K562 (cell line): ENCODE data around the gene USP4. TPM values are rescaled to one million over a fixed set of nuclear protein-coding genes. Genes with fewer than 3 reads are reported as not detected.

Experiments used
- CBX1 ChIP-seq: sonication (generic); IDR thresholded peaks from 2 replicates; pipeline ENCODE4 v1.6.1; 2016; ENCODE audit warnings: antibody characterized with exemption, low read depth, mild to moderate bottlenecking
- HMG20A ChIP-seq: fragments of 450-650 bp; formaldehyde crosslinking; conservative IDR thresholded peaks from 2 replicates; pipeline ENCODE4 v1.4.0; 2020; ENCODE audit warnings: mild to moderate bottlenecking, mixed read lengths
- HNRNPLL ChIP-seq: fragments of 200-400 bp; formaldehyde crosslinking; IDR thresholded peaks from 2 replicates; pipeline ENCODE4 v1.6.1; 2017; ENCODE audit warnings: low read length, low read depth, mild to moderate bottlenecking; ENCODE audit not compliant: poor library complexity, severe bottlenecking
- HOMEZ ChIP-seq: fragments of 250-450 bp; sonication (Bioruptor Pico); IDR thresholded peaks from 2 replicates; pipeline ENCODE4 v1.4.0; 2020; ENCODE audit warnings: mild to moderate bottlenecking, moderate library complexity
- IRF1 ChIP-seq: sonication (generic); formaldehyde crosslinking; IDR thresholded peaks from 2 replicates; pipeline ENCODE4 v1.8.0; 2022; ENCODE audit warnings: missing genetic modification reagents, mild to moderate bottlenecking, borderline replicate concordance
- JUND ChIP-seq, 2 experiments: IDR thresholded peaks; 2 replicates in 1 of 2; 3 replicates in 1 of 2; pipeline ENCODE4 v1.6.1; 2011; ENCODE audit warnings: borderline replicate concordance in 2 of 2, low read depth in 2 of 2, low read length in 2 of 2, improper control_type of control experiment in 1 of 2, missing biosample characterization in 1 of 2, missing genetic modification characterization in 1 of 2, missing genetic modification reagents in 1 of 2
- MCM2 ChIP-seq: fragments of 450-650 bp; IDR thresholded peaks from 2 replicates; pipeline ENCODE4 v1.6.1; 2017; ENCODE audit warnings: low read depth, mild to moderate bottlenecking
- NFE2 ChIP-seq: IDR thresholded peaks from 2 replicates; pipeline ENCODE4 v1.6.1; 2014; ENCODE audit warnings: antibody characterized with exemption, low read depth
- POLR2AphosphoS5 ChIP-seq: IDR thresholded peaks from 2 replicates; pipeline ENCODE4 v1.6.1; 2011; ENCODE audit warnings: mild to moderate bottlenecking, low read depth, low read length, moderate library complexity; ENCODE audit not compliant: control insufficient read depth, insufficient read depth
- PREB ChIP-seq: sonication (generic); formaldehyde crosslinking; IDR thresholded peaks from 2 replicates; pipeline ENCODE4 v1.8.1; 2023; ENCODE audit warnings: mild to moderate bottlenecking, missing genetic modification reagents
- PRPF4 ChIP-seq: fragments of 200-400 bp; formaldehyde crosslinking; IDR thresholded peaks from one replicate; pipeline ENCODE4 v1.6.1; 2017; ENCODE audit warnings: low read length, low read depth, mild to moderate bottlenecking; ENCODE audit not compliant: insufficient read depth, poor library complexity, severe bottlenecking
- polyA plus RNA-seq, 8 experiments: library from polyadenylated mRNA; depleted of rRNA in 4 of 8; stranded (reverse) in 5 of 8; unstranded in 3 of 8; fragments of >200 nt; fragmentation: Nextera tagmentation in 2 of 8; fragmentation: Illumina TruSeq in 1 of 8; extraction: Ambion mirVana in 2 of 8; extraction: Trizol in 1 of 8; gene quantifications; 2 replicates each; pipeline versions ENCODE4 v1.2.1 to v1.2.3, GENCODE V29; 2011 to 2014; ENCODE audit warnings: inconsistent platforms in 1 of 8, missing spikeins in 1 of 8
- total RNA-seq, 7 experiments: library from RNA; depleted of rRNA in 6 of 7; stranded (reverse); fragments of >200 nt in 6 of 7; fragmentation: Illumina TruSeq in 2 of 7; extraction: Trizol in 2 of 7; gene quantifications; 2 replicates each; pipeline versions ENCODE4 v1.2.1 to v1.2.3, GENCODE V29; 2011 to 2021; ENCODE audit warnings: low replicate concordance in 1 of 7
- TF ChIP-seq, protein P1 (sequence below), 2 experiments: fragments of 450-650 bp; formaldehyde crosslinking in 1 of 2; IDR thresholded peaks; 2 replicates each; pipeline versions ENCODE4 v1.4.0 to v1.6.1; 2014 to 2020; ENCODE audit warnings: mild to moderate bottlenecking in 2 of 2, borderline replicate concordance in 1 of 2, low read depth in 1 of 2

USP4 gene
- total and polyA plus RNA-seq, 9 of the 15 experiments (the other 6 are each of a cell fraction or from before 2014, with no cell fraction given): 11.8 to 40.4 (median 22.9) TPM

GRCh38 chr3:49349348-49350114 lies 9.7 kb upstream of the USP4 start (continued):
- TF ChIP-seq, protein P1, sequence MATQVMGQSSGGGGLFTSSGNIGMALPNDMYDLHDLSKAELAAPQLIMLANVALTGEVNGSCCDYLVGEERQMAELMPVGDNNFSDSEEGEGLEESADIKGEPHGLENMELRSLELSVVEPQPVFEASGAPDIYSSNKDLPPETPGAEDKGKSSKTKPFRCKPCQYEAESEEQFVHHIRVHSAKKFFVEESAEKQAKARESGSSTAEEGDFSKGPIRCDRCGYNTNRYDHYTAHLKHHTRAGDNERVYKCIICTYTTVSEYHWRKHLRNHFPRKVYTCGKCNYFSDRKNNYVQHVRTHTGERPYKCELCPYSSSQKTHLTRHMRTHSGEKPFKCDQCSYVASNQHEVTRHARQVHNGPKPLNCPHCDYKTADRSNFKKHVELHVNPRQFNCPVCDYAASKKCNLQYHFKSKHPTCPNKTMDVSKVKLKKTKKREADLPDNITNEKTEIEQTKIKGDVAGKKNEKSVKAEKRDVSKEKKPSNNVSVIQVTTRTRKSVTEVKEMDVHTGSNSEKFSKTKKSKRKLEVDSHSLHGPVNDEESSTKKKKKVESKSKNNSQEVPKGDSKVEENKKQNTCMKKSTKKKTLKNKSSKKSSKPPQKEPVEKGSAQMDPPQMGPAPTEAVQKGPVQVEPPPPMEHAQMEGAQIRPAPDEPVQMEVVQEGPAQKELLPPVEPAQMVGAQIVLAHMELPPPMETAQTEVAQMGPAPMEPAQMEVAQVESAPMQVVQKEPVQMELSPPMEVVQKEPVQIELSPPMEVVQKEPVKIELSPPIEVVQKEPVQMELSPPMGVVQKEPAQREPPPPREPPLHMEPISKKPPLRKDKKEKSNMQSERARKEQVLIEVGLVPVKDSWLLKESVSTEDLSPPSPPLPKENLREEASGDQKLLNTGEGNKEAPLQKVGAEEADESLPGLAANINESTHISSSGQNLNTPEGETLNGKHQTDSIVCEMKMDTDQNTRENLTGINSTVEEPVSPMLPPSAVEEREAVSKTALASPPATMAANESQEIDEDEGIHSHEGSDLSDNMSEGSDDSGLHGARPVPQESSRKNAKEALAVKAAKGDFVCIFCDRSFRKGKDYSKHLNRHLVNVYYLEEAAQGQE (IDR thresholded peaks at IDR 0.05; ENCODE audit: borderline replicate concordance): peak; percentile 10; the same call in 1 of the 2 replicates
- TF ChIP-seq, protein P1 (CRISPR knock-in tag; IDR thresholded peaks at IDR 0.05; ENCODE audit: low read depth): no peak
- TF ChIP-seq PREB (CRISPR knock-in tag) (no peak), CBX1 (no peak), NFE2 (no peak; the same call in 1 of the 2 replicates), HNRNPLL (no peak), HMG20A (CRISPR knock-in tag) (no peak), IRF1 (no peak), JUND (IDR thresholded peaks at IDR 0.05; ENCODE audit: borderline replicate concordance, low read depth, low read length) (peak; percentile 77; the same call in 1 of the 2 replicates), JUND (tag; IDR thresholded peaks at IDR 0.05; ENCODE audit: borderline replicate concordance, low read depth, low read length) (peak; percentile 82; the same call in 2 of the 3 replicates), MCM2 (no peak), POLR2AphosphoS5 (peak; percentile 94), HOMEZ (CRISPR knock-in tag) (no peak), PRPF4 (no peak)
